HepG2 (cell line): ENCODE data around the gene FETUB. TPM values are rescaled to one million over a fixed set of nuclear protein-coding genes. Genes with fewer than 3 reads are reported as not detected.

ENCODE experiments used
- FOXA3 ChIP-seq: IDR thresholded peaks from 2 replicates; pipeline ENCODE4 v1.6.1; 2016; ENCODE audit warnings: missing genetic modification reagents, missing compliant biosample characterization
- GFI1 ChIP-seq: sonication (generic); formaldehyde crosslinking; IDR thresholded peaks from 2 replicates; pipeline ENCODE4 v1.5.0; 2020; ENCODE audit warnings: missing genetic modification reagents, mild to moderate bottlenecking, borderline replicate concordance
- HINFP ChIP-seq: sonication (generic); formaldehyde crosslinking; IDR thresholded peaks from 2 replicates; pipeline ENCODE4 v1.4.0; 2020; ENCODE audit warnings: low read depth, mild to moderate bottlenecking, missing genetic modification reagents
- IRF2 ChIP-seq: IDR thresholded peaks from 2 replicates; pipeline ENCODE4 v1.6.1; 2018; ENCODE audit warnings: missing genetic modification reagents, missing compliant biosample characterization
- KAT2B ChIP-seq: fragments of 150-350 bp; IDR thresholded peaks from 2 replicates; pipeline ENCODE4 v1.6.1; 2014; ENCODE audit warnings: low read depth, low read length, borderline replicate concordance
- MYPOP ChIP-seq: sonication (generic); formaldehyde crosslinking; IDR thresholded peaks from 2 replicates; pipeline ENCODE4 v1.8.1; 2023; ENCODE audit warnings: mild to moderate bottlenecking, moderate library complexity, missing genetic modification reagents
- PHF21A ChIP-seq: sonication (generic); formaldehyde crosslinking; IDR thresholded peaks from 2 replicates; pipeline ENCODE4 v1.5.0; 2020; ENCODE audit warnings: mild to moderate bottlenecking, missing genetic modification reagents
- RAD21 ChIP-seq: fragments of 450-650 bp; formaldehyde crosslinking; IDR thresholded peaks from 2 replicates; pipeline ENCODE4 v1.5.0; 2020; ENCODE audit warnings: mild to moderate bottlenecking
- SKIL ChIP-seq: sonication (generic); formaldehyde crosslinking; IDR thresholded peaks from 2 replicates; pipeline ENCODE4 v1.8.0; 2022; ENCODE audit warnings: missing genetic modification reagents, mild to moderate bottlenecking, moderate library complexity, borderline replicate concordance
- SMAD3 ChIP-seq: sonication (generic); formaldehyde crosslinking; IDR thresholded peaks from 2 replicates; pipeline ENCODE4 v1.4.0; 2020; ENCODE audit warnings: missing genetic modification reagents
- SP140L ChIP-seq: sonication (generic); formaldehyde crosslinking; IDR thresholded peaks from 2 replicates; pipeline ENCODE4 v1.4.0; 2020; ENCODE audit warnings: missing genetic modification reagents, borderline replicate concordance
- ZBTB25 ChIP-seq: IDR thresholded peaks from 2 replicates; pipeline ENCODE4 v1.6.1; 2018; ENCODE audit warnings: missing genetic modification reagents
- ZBTB7A ChIP-seq: sonication (generic); formaldehyde crosslinking; IDR thresholded peaks from 2 replicates; pipeline ENCODE4 v1.8.0; 2022; ENCODE audit warnings: mild to moderate bottlenecking, missing genetic modification reagents
- ZFP1 ChIP-seq: IDR thresholded peaks from 2 replicates; pipeline ENCODE4 v1.6.1; 2016
- ZNF205 ChIP-seq: IDR thresholded peaks from 2 replicates; pipeline ENCODE4 v1.6.1; 2018; ENCODE audit warnings: missing biosample characterization, missing genetic modification reagents
- ZNF503 ChIP-seq: sonication (generic); formaldehyde crosslinking; IDR thresholded peaks from 2 replicates; pipeline ENCODE4 v1.4.0; 2020; ENCODE audit warnings: missing genetic modification reagents
- ZNF609 ChIP-seq: sonication (generic); formaldehyde crosslinking; IDR thresholded peaks from 2 replicates; pipeline ENCODE4 v1.4.0; 2020; ENCODE audit warnings: mild to moderate bottlenecking, missing genetic modification reagents, borderline replicate concordance
- polyA plus RNA-seq, 8 experiments: library from polyadenylated mRNA; depleted of rRNA in 3 of 8; stranded (reverse) in 7 of 8; unstranded in 1 of 8; fragments of >200 nt; fragmentation: Illumina TruSeq in 4 of 8; extraction: Trizol in 4 of 8; gene quantifications; 2 replicates each; pipeline versions ENCODE4 v1.2.1 to v1.2.3, GENCODE V29; 2011 to 2016; ENCODE audit warnings: low read depth in 4 of 8, missing spikeins in 1 of 8, mixed read lengths in 1 of 8; ENCODE audit not compliant: insufficient read depth in 1 of 8
- total RNA-seq, 5 experiments: library from RNA; depleted of rRNA; stranded (reverse); fragments of >200 nt; fragmentation: Illumina TruSeq; extraction: Trizol; gene quantifications; 2 replicates each; pipeline ENCODE4 v1.2.3, GENCODE V29; 2016; ENCODE audit warnings: low read depth in 1 of 5

FETUB gene
- total and polyA plus RNA-seq, 2 of the 13 experiments (the other 11 are each of a cell fraction or from before 2014, with no cell fraction given) = 2.1 to 4.4 TPM

GRCh38 chr3:186634207-186634606 lies 6.0 kb upstream of the FETUB start (continued):
- TF ChIP-seq ZBTB7A (CRISPR knock-in tag) (peak; percentile 82; the same call in 1 of the 2 replicates), ZNF609 (CRISPR knock-in tag) (peak; percentile 98), SP140L (CRISPR knock-in tag) (peak; percentile 72; the same call in 1 of the 2 replicates), PHF21A (peak; percentile 90), SKIL (peak; percentile 73), ZNF205 (CRISPR knock-in tag) (0 out of 2 replicates have a peak, but pooled peaks have one; percentile 22), ZBTB25 (peak; percentile 45; the same call in 1 of the 2 replicates), GFI1 (peak; percentile 100), SMAD3 (peak; percentile 91), FOXA3 (CRISPR knock-in tag) (peak; percentile 94), ZNF503 (CRISPR knock-in tag) (peak; percentile 87), RAD21 (CRISPR knock-in tag) (peak; percentile 49), ZFP1 (CRISPR knock-in tag) (0 out of 2 replicates have a peak, but pooled peaks have one; percentile 66), HINFP (peak; percentile 63; the same call in 1 of the 2 replicates), IRF2 (CRISPR knock-in tag) (peak; percentile 82), MYPOP (CRISPR knock-in tag) (peak; percentile 53; the same call in 1 of the 2 replicates), KAT2B (peak; percentile 65; the same call in 1 of the 2 replicates)
